Upper lobe of left lung (tissue), 6 donors: ENCODE data around the gene SUSD5. TPM values are rescaled to one million over a fixed set of nuclear protein-coding genes. Genes with fewer than 3 reads are reported as not detected.

Experiments used
- ATAC-seq, 2 donors: fragments of 200-7000 bp; cut with Tn5 transposase; one replicate each; pipeline ENCODE4 v1.9.1; 2022; ENCODE audit warnings: mild to moderate bottlenecking in 2 of 2, moderate library complexity in 2 of 2; ENCODE audit not compliant: low FRiP score in 2 of 2
- DNase-seq, 2 donors: peaks; one replicate each; pipeline ENCODE4 v3.0.0-alpha.2; 2019 to 2020
- H3K27ac ChIP-seq, 4 donors: fragments of 200-600 bp; sonication (generic); one replicate each; pipeline ENCODE4 v1.5.1; 2016 to 2019
- H3K27me3 ChIP-seq, 4 donors: fragments of 200-600 bp; sonication (generic); one replicate each; pipeline ENCODE4 v1.5.1; 2017 to 2019
- H3K36me3 ChIP-seq, 4 donors: fragments of 200-600 bp; sonication (generic); one replicate each; pipeline ENCODE4 v1.5.1; 2016 to 2019
- H3K4me1 ChIP-seq, 4 donors: fragments of 200-600 bp; sonication (generic); one replicate each; pipeline ENCODE4 v1.5.1; 2018 to 2019
- H3K4me3 ChIP-seq, 4 donors: fragments of 200-600 bp; sonication (generic); one replicate each; pipeline ENCODE4 v1.5.1; 2017 to 2019; ENCODE audit warnings: mild to moderate bottlenecking in 2 of 4, moderate library complexity in 1 of 4
- H3K9me3 ChIP-seq, 4 donors: fragments of 200-600 bp; sonication (generic); one replicate each; pipeline ENCODE4 v1.5.1; 2018 to 2019
- CTCF ChIP-seq, 6 experiments: fragments of 450-650 bp in 4 of 6; fragments of 200-600 bp in 2 of 6; sonication (generic) in 2 of 6; IDR thresholded peaks; one replicate each; pipeline ENCODE4 v1.5.1; 2016 to 2019; ENCODE audit warnings: antibody characterized with exemption in 6 of 6
- EP300 ChIP-seq, 4 donors: sonication (generic); formaldehyde crosslinking; IDR thresholded peaks; one replicate each; pipeline ENCODE4 v1.5.1; 2017; ENCODE audit warnings: antibody characterized with exemption in 4 of 4, control low read depth in 2 of 4
- POLR2A ChIP-seq, 4 donors: fragments of 450-650 bp; IDR thresholded peaks; one replicate each; pipeline ENCODE4 v1.5.1; 2016 to 2017; ENCODE audit warnings: antibody characterized with exemption in 4 of 4, mild to moderate bottlenecking in 2 of 4
- POLR2AphosphoS5 ChIP-seq, 2 donors: sonication (generic); formaldehyde crosslinking; IDR thresholded peaks; one replicate each; pipeline ENCODE4 v1.5.1; 2017; ENCODE audit warnings: antibody characterized with exemption in 2 of 2
- WGBS, 2 donors: methylation state at CpG; one replicate each; pipeline ENCODE4 v1.1.5; 2017 to 2018; 5-methylcytosine and 5-hydroxymethylcytosine counted together
- total RNA-seq, 6 donors: library from RNA; depleted of rRNA in 4 of 6; stranded (reverse); fragments of >200 nt in 4 of 6; gene quantifications; one replicate each; pipeline versions ENCODE4 v1.1.0 to v1.2.1, GENCODE V29; 2016 to 2021
- donor health status: DM: no; HTN: no; CAD: no; lungs with moderate emphysema.
- donor health status: DM: no; HTN: yes; CAD: no; lungs with severe emphysema.

Gene SUSD5
- total RNA-seq, 6 donors from 2014 or later: 0.20 to 1.1 (median 0.96) TPM; not detected in 2

- no peak for TF ChIP-seq POLR2A (IDR thresholded peaks at IDR 0.05)
- no peak for TF ChIP-seq EP300 (IDR thresholded peaks at IDR 0.05)
- TF ChIP-seq POLR2AphosphoS5 (IDR thresholded peaks at IDR 0.05): no peak
- TF ChIP-seq CTCF (IDR thresholded peaks at IDR 0.05): no peak
- no peaks in the 10 kb centered on the region for H3K27me3 ChIP-seq
- WGBS, 2 donors: 70 to 94% methylated on average over 2 to 4 of the region's 4 CpGs
- no peaks in the 10 kb centered on the region for H3K4me1 ChIP-seq
- H3K9me3 ChIP-seq: no peaks in the 10 kb centered on the region
- H3K27ac ChIP-seq: no peak overlapping the region
- ATAC-seq (no peak), DNase-seq (no peak)
- no peak overlapping the region for H3K4me3 ChIP-seq
- H3K36me3 ChIP-seq: no peaks in the 10 kb centered on the region
Observed at GRCh38 chr3:33153782-33154181, 64.8 kb downstream of the SUSD5 start.

GRCh38 chr3:33152363-33153360 lies 65.9 kb downstream of the SUSD5 start:
- Histone ChIP-seq H3K4me1 (no peaks in the 10 kb centered on the region), H3K36me3 (no peaks in the 10 kb centered on the region), H3K4me3 (no peak overlapping the region), H3K27ac (no peak overlapping the region), H3K9me3 (no peaks in the 10 kb centered on the region), H3K27me3 (no peaks in the 10 kb centered on the region)
- ATAC-seq: peak in 1 of 2 donors; percentile 6
- WGBS, 2 donors: 95 to 96% methylated on average over 13 to 19 of the region's 19 CpGs
- DNase-seq: no peak
- TF ChIP-seq POLR2AphosphoS5 (IDR thresholded peaks at IDR 0.05) (no peak), CTCF (IDR thresholded peaks at IDR 0.05) (no peak), POLR2A (IDR thresholded peaks at IDR 0.05) (no peak), EP300 (IDR thresholded peaks at IDR 0.05) (no peak)

- ATAC-seq (peak in 1 of 2 donors; percentile 51), DNase-seq (no peak)
- Histone ChIP-seq H3K27me3 (no peaks in the 10 kb centered on the region), H3K9me3 (no peaks in the 10 kb centered on the region), H3K27ac (no peak overlapping the region), H3K4me3 (no peak overlapping the region), H3K36me3 (peaks cover 0 to 6% (median 1%) of the 10 kb centered on the region in 4 donors), H3K4me1 (no peaks in the 10 kb centered on the region)
- TF ChIP-seq POLR2A (IDR thresholded peaks at IDR 0.05): no peak
- TF ChIP-seq POLR2AphosphoS5 (IDR thresholded peaks at IDR 0.05): no peak
- TF ChIP-seq CTCF (IDR thresholded peaks at IDR 0.05): no peak
- TF ChIP-seq EP300 (IDR thresholded peaks at IDR 0.05): no peak
- WGBS, 2 donors: 58 to 73% methylated on average over 2 to 5 of the region's 6 CpGs
Observed at GRCh38 chr3:33149342-33149741, 69.3 kb downstream of the SUSD5 start.

- no peak for ATAC-seq
Observed at GRCh38 chr3:33146791-33147445, 71.7 kb downstream of the SUSD5 start.

More at GRCh38 chr3:33146791-33147445, 71.7 kb downstream of the SUSD5 start:
- Histone ChIP-seq H3K4me1 (no peaks in the 10 kb centered on the region), H3K27me3 (no peaks in the 10 kb centered on the region), H3K27ac (no peak overlapping the region), H3K9me3 (no peaks in the 10 kb centered on the region), H3K4me3 (no peak overlapping the region), H3K36me3 (peaks cover 7 to 21% (median 13%) of the 10 kb centered on the region in 4 donors)
- 72 to 73% methylated on average over 8 of the region's 8 CpGs for WGBS, 2 donors
- no peak for TF ChIP-seq CTCF (IDR thresholded peaks at IDR 0.05)
- TF ChIP-seq EP300 (IDR thresholded peaks at IDR 0.05): no peak
- no peak for TF ChIP-seq POLR2AphosphoS5 (IDR thresholded peaks at IDR 0.05)
- TF ChIP-seq POLR2A (IDR thresholded peaks at IDR 0.05): no peak
- DNase-seq: no peak
